ENCODE results near the gene GALNT11. TPM values are rescaled to one million over a fixed set of nuclear protein-coding genes. Genes with fewer than 3 reads are reported as not detected.
"Not testable (repeated sequence)": the region's sequence is repeated elsewhere in the genome, so short reads cannot be mapped to it uniquely, and the experiment has no call there.

GALNT11 gene
- 53.7 and 77.5 TPM in 2 replicates for total RNA-seq (2014; rRNA removed; shearing (Covaris generic))

- DNase-seq (ENCODE audit: low spot score): peak; percentile 71
These were observed at the start of gene GALNT11 for GRCh38 chr7:152025077-152025936. Gene GALNT11 (plus strand): TSS chr7:152025674. CDS start chr7:152094228, 68,554 bp downstream.

- DNase-seq (ENCODE audit: low spot score): no peak
These were observed 46.9 kb upstream of the GALNT11 start for GRCh38 chr7:151978616-151979015.

- DNase-seq (ENCODE audit: low spot score): no peak
These were observed 44.3 kb upstream of the GALNT11 start for GRCh38 chr7:151981223-151981622.

DNA sequence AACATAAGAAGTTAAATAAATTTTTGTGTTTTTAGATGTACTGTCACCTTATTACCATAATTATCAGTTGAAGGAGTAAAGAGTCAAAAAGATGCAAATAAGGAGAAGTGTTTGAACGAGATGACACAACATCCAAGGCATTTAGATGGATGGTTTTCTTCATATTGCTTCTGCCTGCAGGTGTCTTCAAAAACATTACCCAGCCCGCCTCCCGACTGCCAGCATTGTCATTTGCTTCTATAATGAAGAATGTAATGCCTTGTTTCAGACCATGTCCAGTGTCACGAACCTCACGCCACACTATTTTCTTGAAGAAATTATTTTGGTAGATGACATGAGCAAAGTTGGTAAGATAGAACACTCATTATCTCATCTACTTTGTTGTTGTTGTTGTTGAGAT lies 42.7 kb upstream of the GALNT11 start:
- DNase-seq (ENCODE audit: low spot score): no peak

DNA sequence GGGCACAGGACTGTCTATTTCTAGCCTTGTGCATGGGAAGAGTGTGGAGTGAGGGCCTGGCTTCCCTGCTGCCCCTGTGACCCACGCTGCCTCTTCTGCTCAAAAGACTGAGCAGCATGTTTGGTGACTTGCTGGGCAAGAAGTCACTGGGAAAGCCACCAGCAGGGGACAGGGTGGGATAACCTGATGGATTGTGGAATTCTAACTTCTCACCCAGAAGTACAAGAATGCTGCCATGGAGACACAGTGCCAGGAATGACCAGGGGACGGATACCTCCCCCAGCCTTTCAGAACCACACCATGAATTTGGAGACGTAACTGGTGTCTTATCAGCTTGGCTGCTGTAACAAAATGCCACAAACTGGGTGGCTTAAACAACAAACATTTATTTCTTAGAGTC lies 40.9 kb upstream of the GALNT11 start:
- DNase-seq (ENCODE audit: low spot score): no peak

DNA sequence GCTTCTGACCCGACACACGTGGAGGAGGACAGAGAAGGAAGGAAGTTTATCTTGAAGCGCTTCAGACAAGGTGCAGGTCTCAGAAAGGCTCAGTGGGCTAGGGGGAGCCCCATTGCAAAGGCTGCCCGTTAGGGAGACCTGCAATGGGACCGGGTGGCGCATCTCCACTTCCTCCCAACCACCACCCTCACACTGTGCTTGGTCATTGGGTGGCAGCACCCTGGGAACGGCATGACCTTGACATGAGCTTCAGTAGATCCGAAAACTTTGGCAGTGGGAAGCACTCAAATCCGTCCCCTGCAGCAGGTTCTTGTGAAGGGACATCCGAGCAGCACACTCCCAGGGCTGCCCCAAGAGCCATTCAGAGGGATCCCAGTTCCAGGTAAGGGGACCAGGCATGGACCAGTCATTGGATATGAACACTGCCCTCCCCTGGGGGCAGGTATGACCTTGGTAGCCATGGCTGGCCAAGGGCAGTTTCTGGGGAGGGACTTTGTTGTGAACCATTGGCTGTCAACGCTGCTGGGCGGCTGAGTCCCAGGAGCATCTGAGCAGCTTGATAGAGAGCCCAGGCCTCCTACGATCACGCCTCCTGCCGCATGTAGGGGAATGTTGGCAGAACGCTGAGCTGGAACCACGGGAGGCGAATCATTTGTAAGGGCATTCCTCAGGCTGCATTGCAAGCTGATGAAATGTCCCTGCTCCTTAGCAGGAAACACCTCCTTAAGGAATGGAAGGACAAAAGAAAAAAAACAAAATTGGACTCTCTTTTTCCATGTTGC lies 37.5 kb upstream of the GALNT11 start:
- no peak for DNase-seq (ENCODE audit: low spot score)

DNA sequence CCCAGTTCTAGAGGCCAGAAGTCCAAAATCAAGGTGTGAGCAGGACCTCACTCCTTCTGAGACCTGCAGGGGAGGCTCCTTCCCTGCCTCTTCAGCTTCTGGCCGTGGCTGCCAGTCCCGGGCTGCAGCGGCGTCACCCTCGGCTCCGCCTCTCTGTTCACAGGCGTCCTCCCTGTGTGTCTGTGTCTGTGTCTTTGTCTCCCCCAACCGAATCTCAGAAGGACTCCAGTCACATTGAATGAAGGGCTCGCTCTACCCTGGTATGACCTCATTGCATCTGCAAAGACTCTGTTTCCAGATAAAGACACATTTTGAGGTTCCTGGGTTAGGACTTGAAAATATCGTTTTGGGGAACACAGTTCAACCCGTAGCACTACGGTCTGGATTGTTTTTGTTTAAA lies 33.1 kb upstream of the GALNT11 start:
- peak; percentile 47 for DNase-seq (ENCODE audit: low spot score)

DNA sequence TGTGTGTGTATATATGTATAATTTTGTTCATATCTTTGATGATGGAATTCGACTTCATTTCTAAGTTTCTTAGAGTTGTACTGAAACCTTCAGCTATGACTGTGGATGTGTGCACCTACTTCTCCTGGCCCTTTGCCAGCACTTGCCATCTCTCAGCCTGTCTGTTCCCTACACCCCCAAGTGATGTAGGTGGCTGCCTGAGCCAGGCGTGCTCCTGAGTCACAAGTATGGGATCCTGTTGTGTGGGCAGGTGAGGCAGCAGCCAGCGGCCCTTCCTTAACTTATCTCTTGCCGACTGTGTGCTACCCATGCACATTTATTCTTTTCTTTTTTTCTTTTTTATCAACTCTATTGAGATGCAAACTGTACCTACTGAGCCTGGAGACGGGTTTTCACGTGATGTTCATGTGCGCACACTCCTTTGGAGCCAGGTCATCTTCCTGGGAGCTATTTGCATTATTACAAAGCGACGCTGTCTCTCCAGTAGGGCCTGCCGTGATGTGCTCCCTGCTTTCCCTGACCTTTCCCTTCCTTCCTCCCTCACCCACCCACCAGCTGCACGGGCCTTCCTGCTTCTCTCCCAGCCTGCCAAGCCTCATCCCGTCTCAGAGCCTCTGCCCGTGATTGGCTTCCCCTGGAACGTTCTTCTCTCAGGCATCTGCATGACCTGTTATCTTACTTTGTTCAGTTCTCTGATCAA lies 31.3 kb upstream of the GALNT11 start:
- no peak for DNase-seq (ENCODE audit: low spot score)

DNA sequence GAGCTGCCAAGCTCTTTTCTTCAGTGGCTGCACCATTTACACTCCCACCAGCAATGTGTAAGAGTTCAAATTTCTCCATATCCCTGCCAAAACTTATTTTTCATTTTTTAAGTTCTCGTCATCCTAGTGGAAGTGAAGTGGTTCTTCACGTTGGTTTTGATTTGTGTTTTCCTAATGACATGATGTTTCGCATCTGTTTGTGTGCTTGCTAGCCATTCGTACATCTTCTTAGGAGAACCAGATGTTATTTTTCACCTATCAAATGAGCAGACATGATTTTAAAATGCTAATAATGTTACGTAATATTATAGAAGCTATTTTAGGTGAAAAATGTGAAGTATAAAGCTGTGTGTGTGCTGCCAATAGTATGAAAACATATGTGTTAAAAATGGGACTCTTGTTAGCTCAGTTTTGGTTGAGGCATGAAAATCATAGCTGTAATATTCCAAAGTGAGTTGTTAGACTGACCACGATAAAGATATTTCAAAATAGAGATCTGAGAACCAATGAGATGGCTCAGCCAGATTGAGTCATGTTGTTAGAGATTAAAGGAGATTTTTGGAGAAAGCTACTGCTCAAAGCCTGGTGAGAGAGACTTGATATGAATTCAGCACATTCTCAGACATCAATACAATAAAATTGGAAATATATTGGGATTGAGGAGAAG lies 25.9 kb upstream of the GALNT11 start:
- no peak for DNase-seq (ENCODE audit: low spot score)

DNA sequence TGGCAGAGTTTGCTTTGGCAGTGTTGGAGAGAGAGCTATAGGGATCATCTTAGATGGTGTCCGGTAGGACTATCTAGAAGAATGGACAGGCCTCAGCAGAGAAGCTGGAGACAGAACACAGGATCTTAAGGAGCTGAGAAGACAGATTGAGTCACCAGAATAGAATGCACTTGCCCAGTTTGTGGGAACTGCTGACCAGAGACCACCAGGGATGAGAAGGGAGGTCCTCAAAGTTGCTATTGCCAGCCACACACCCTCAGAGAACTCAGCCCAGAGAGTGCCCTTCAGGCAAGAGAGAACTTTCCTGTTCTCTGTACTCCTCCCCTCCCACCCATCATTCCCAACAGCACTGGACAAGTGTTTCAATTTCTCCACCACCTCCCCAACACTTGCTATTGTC lies 25.3 kb upstream of the GALNT11 start:
- no peak for DNase-seq (ENCODE audit: low spot score)

- no peak for DNase-seq (ENCODE audit: low spot score)
These were observed 19.1 kb upstream of the GALNT11 start for GRCh38 chr7:152006336-152006735.

GRCh38 chr7:152011860-152012259 lies 13.6 kb upstream of the GALNT11 start:
- DNase-seq (ENCODE audit: low spot score): no peak

- no peak for DNase-seq (ENCODE audit: low spot score)
These were observed 12.2 kb upstream of the GALNT11 start for GRCh38 chr7:152013230-152013629.

DNA sequence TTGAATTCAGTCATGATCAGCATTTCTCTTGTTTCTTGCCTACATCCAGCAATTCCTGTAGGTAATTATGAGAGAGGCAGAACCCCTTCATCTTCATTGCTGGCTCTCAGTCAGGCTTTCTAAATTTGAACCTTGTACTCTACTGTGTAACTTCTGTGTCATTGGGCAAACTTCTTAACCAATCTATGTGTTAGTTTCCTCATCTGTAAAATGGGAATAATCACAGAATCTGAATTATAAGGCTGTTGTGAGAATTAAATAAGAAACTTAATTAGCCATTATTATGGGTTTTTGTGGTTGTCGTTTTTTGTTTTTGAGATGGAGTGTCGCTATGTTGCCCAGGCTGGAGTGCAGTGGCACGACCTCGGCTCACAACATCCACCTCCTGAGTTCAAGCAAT lies 11.5 kb upstream of the GALNT11 start:
- DNase-seq (ENCODE audit: low spot score): no peak

- DNase-seq (ENCODE audit: low spot score): no peak
These were observed 10.8 kb upstream of the GALNT11 start for GRCh38 chr7:152014722-152015121.

GRCh38 chr7:152015600-152015999 lies 9.9 kb upstream of the GALNT11 start:
- DNase-seq (ENCODE audit: low spot score): no peak

GRCh38 chr7:152016947-152017346 lies 8.5 kb upstream of the GALNT11 start:
- no peak for DNase-seq (ENCODE audit: low spot score)

- DNase-seq (ENCODE audit: low spot score): not testable (repeated sequence)
These were observed 7.8 kb upstream of the GALNT11 start for GRCh38 chr7:152017683-152018082.

- DNase-seq (ENCODE audit: low spot score): not testable (repeated sequence)
These were observed 3.7 kb upstream of the GALNT11 start for GRCh38 chr7:152021740-152022139.

GRCh38 chr7:152025937-152026890 lies 740 bp downstream of the GALNT11 start:
- no peak for DNase-seq (ENCODE audit: low spot score)
